GM12878 (cell line): ENCODE results near the gene ENO2. TPM values are rescaled to one million over a fixed set of nuclear protein-coding genes. Genes with fewer than 3 reads are reported as not detected.

Experiments used
- BCL11A ChIP-seq: IDR thresholded peaks from 2 replicates; pipeline ENCODE4 v1.6.1; 2011; ENCODE audit warnings: low read depth, low read length
- BHLHE40 ChIP-seq, 2 experiments: fragments of 450-650 bp in 1 of 2; IDR thresholded peaks; 2 replicates each; pipeline ENCODE4 v1.6.1; 2011 to 2017; ENCODE audit warnings: low read depth in 2 of 2, borderline replicate concordance in 1 of 2, improper control_type of control experiment in 1 of 2, low read length in 1 of 2, mild to moderate bottlenecking in 1 of 2
- BMI1 ChIP-seq: fragments of 450-650 bp; IDR thresholded peaks from 2 replicates; pipeline ENCODE4 v1.6.1; 2016; ENCODE audit warnings: mild to moderate bottlenecking, moderate library complexity, borderline replicate concordance
- CHD2 ChIP-seq: IDR thresholded peaks from 2 replicates; pipeline ENCODE4 v1.6.1; 2011; ENCODE audit warnings: low read depth, low read length, improper control_type of control experiment, borderline replicate concordance
- CREB1 ChIP-seq: IDR thresholded peaks from 2 replicates; pipeline ENCODE4 v1.6.1; 2012; ENCODE audit warnings: low read depth, mild to moderate bottlenecking, inconsistent platforms
- DPF2 ChIP-seq: fragments of 450-650 bp; IDR thresholded peaks from 2 replicates; pipeline ENCODE4 v1.6.1; 2017; ENCODE audit warnings: mild to moderate bottlenecking
- EZH2 ChIP-seq: IDR thresholded peaks from 2 replicates; pipeline ENCODE4 v1.6.1; 2012; ENCODE audit warnings: low read depth, mild to moderate bottlenecking, control low read depth, inconsistent platforms, low read length, borderline replicate concordance; ENCODE audit not compliant: control insufficient read depth
- FOS ChIP-seq: IDR thresholded peaks from 3 replicates; pipeline ENCODE4 v1.6.1; 2011; ENCODE audit warnings: borderline replicate concordance; ENCODE audit not compliant: insufficient read length; ENCODE audit errors: extremely low read depth
- JUND ChIP-seq: IDR thresholded peaks from 2 replicates; pipeline ENCODE4 v1.6.1; 2012; ENCODE audit warnings: low read depth, mild to moderate bottlenecking, low read length, improper control_type of control experiment, moderate library complexity
- KLF5 ChIP-seq: fragments of 450-650 bp; IDR thresholded peaks from 2 replicates; pipeline ENCODE4 v1.6.1; 2014; ENCODE audit warnings: mild to moderate bottlenecking; ENCODE audit not compliant: partially characterized antibody
- MEF2B ChIP-seq: fragments of 450-650 bp; IDR thresholded peaks from 2 replicates; pipeline ENCODE4 v1.6.1; 2018; ENCODE audit warnings: mild to moderate bottlenecking, moderate library complexity; ENCODE audit not compliant: partially characterized antibody, poor library complexity, severe bottlenecking
- PAX5 ChIP-seq: IDR thresholded peaks from 2 replicates; pipeline ENCODE4 v1.6.1; 2011; ENCODE audit warnings: low read depth, low read length, borderline replicate concordance
- POLR2AphosphoS2 ChIP-seq: IDR thresholded peaks from 2 replicates; pipeline ENCODE4 v1.6.1; 2011; ENCODE audit warnings: low read depth, mild to moderate bottlenecking, low read length, improper control_type of control experiment, moderate library complexity
- RBBP5 ChIP-seq: fragments of 200-600 bp; sonication (generic); conservative IDR thresholded peaks from 2 replicates; pipeline ENCODE4 v1.6.1; 2016
- SMAD5 ChIP-seq: IDR thresholded peaks from 2 replicates; pipeline ENCODE4 v1.6.1; 2016; ENCODE audit warnings: antibody characterized with exemption, low read depth
- STAT1 ChIP-seq: fragments of 450-650 bp; conservative IDR thresholded peaks from 2 replicates; pipeline ENCODE4 v1.6.1; 2014; ENCODE audit warnings: antibody characterized with exemption, mild to moderate bottlenecking
- YBX1 ChIP-seq: fragments of 450-650 bp; IDR thresholded peaks from 2 replicates; pipeline ENCODE4 v1.6.1; 2016; ENCODE audit warnings: antibody characterized with exemption
- ZBED1 ChIP-seq: IDR thresholded peaks from 2 replicates; pipeline ENCODE4 v1.6.1; 2016; ENCODE audit warnings: borderline replicate concordance
- ZNF207 ChIP-seq: fragments of 450-650 bp; IDR thresholded peaks from 2 replicates; pipeline ENCODE4 v1.6.1; 2014; ENCODE audit warnings: antibody characterized with exemption, mild to moderate bottlenecking, borderline replicate concordance
- ZNF24 ChIP-seq: fragments of 450-650 bp; IDR thresholded peaks from 2 replicates; pipeline ENCODE4 v1.6.1; 2017; ENCODE audit warnings: antibody characterized with exemption, mild to moderate bottlenecking
- polyA plus RNA-seq, 11 experiments: library from polyadenylated mRNA; depleted of rRNA in 4 of 11; unstranded in 6 of 11; stranded (reverse) in 5 of 11; fragments of >200 nt; fragmentation: Nextera tagmentation in 4 of 11; fragmentation: Illumina TruSeq in 1 of 11; extraction: Ambion mirVana in 4 of 11; extraction: Trizol in 1 of 11; gene quantifications; 1 replicate in 1 of 11; 2 replicates in 10 of 11; pipeline versions ENCODE4 v1.2.1 to v1.2.3, GENCODE V29; 2011 to 2016; ENCODE audit warnings: inconsistent platforms in 2 of 11, missing spikeins in 2 of 11, low read depth in 1 of 11
- total RNA-seq, 4 experiments: library from RNA; depleted of rRNA in 3 of 4; stranded (reverse); fragments of >200 nt in 3 of 4; fragmentation: Illumina TruSeq in 1 of 4; extraction: Trizol in 1 of 4; gene quantifications; 2 replicates each; pipeline versions ENCODE4 v1.2.1 to v1.2.3, GENCODE V29; 2013 to 2021
- TF ChIP-seq, protein P1 (sequence below): fragments of 450-650 bp; IDR thresholded peaks from 2 replicates; pipeline ENCODE4 v1.6.1; 2014; ENCODE audit warnings: mild to moderate bottlenecking
- TF ChIP-seq, protein P2 (sequence below): fragments of 150-350 bp; IDR thresholded peaks from 2 replicates; pipeline ENCODE4 v1.6.1; 2014; ENCODE audit warnings: mild to moderate bottlenecking, low read depth, low read length
- TF ChIP-seq, protein P3 (sequence below): fragments of 450-650 bp; IDR thresholded peaks from 2 replicates; pipeline ENCODE4 v1.6.1; 2016; ENCODE audit warnings: mild to moderate bottlenecking
- TF ChIP-seq, protein P4 (sequence below): fragments of 450-650 bp; formaldehyde crosslinking; IDR thresholded peaks from 2 replicates; pipeline ENCODE4 v1.5.0; 2022; ENCODE audit warnings: mild to moderate bottlenecking, missing genetic modification characterization

The ENO2 gene
- total and polyA plus RNA-seq, 10 of the 15 experiments (the other 5 are each of a cell fraction or from before 2014, with no cell fraction given), result 24.8 to 196 (median 43.1) TPM

DNA sequence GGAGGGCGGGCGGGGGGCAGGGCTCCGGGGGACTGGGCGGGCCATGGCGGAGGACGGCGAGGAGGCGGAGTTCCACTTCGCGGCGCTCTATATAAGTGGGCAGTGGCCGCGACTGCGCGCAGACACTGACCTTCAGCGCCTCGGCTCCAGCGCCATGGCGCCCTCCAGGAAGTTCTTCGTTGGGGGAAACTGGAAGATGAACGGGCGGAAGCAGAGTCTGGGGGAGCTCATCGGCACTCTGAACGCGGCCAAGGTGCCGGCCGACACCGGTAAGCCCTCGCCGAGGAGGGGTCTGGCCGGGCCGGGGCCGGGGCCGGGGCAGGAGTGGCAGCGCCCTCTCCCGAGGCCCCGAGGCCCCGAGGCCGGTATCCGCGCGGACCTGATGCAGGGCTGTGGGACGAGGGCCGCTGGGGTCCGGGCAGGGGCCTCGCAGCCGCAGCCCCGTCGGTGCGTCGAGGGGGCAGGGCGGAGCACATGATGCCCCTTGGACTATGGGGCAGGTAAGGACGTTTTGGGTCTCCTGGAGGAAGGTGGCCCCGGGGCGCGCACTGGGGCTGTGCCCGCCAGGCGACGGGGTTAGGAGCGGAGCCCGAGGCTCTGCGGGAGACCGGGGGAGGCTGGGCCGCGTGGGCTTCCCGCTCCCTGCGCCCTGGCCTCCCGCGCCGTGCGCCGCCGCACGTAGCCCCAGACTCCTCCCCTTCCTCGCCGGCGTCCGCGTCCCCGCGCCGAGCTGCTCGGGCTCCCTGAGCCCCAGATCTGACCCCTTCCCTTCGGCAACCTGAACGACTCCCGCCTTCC lies 46.8 kb upstream of the ENO2 start, which contains the start of gene TPI1 (continued):
- TF ChIP-seq, protein P1, sequence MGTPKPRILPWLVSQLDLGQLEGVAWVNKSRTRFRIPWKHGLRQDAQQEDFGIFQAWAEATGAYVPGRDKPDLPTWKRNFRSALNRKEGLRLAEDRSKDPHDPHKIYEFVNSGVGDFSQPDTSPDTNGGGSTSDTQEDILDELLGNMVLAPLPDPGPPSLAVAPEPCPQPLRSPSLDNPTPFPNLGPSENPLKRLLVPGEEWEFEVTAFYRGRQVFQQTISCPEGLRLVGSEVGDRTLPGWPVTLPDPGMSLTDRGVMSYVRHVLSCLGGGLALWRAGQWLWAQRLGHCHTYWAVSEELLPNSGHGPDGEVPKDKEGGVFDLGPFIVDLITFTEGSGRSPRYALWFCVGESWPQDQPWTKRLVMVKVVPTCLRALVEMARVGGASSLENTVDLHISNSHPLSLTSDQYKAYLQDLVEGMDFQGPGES, result no peak
- TF ChIP-seq CHD2 (no peak; the same call in 1 of the 2 replicates), KLF5 (peak; percentile 37), DPF2 (peak; percentile 60; the same call in 1 of the 2 replicates), BCL11A (no peak), BHLHE40 (IDR thresholded peaks at IDR 0.05; ENCODE audit: borderline replicate concordance in 1 of 2, low read depth in 2 of 2, low read length in 1 of 2) (0 out of 4 replicates have a peak, but pooled peaks of 1 of the 2 experiments have one; percentile 28), ZNF207 (peak; percentile 51; the same call in 1 of the 2 replicates), RBBP5 (no peak), BMI1 (no peak), MEF2B (no peak), JUND (no peak), CREB1 (peak; percentile 21; the same call in 1 of the 2 replicates), ZBED1 (no peak), POLR2AphosphoS2 (peak; percentile 98), FOS (no peak), EZH2 (no peak), PAX5 (peak; percentile 69; the same call in 1 of the 2 replicates), SMAD5 (peak; percentile 95), STAT1 (no peak), YBX1 (no peak), ZNF24 (no peak)
- TF ChIP-seq, protein P2, sequence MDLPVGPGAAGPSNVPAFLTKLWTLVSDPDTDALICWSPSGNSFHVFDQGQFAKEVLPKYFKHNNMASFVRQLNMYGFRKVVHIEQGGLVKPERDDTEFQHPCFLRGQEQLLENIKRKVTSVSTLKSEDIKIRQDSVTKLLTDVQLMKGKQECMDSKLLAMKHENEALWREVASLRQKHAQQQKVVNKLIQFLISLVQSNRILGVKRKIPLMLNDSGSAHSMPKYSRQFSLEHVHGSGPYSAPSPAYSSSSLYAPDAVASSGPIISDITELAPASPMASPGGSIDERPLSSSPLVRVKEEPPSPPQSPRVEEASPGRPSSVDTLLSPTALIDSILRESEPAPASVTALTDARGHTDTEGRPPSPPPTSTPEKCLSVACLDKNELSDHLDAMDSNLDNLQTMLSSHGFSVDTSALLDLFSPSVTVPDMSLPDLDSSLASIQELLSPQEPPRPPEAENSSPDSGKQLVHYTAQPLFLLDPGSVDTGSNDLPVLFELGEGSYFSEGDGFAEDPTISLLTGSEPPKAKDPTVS, result no peak
- TF ChIP-seq, protein P3, sequence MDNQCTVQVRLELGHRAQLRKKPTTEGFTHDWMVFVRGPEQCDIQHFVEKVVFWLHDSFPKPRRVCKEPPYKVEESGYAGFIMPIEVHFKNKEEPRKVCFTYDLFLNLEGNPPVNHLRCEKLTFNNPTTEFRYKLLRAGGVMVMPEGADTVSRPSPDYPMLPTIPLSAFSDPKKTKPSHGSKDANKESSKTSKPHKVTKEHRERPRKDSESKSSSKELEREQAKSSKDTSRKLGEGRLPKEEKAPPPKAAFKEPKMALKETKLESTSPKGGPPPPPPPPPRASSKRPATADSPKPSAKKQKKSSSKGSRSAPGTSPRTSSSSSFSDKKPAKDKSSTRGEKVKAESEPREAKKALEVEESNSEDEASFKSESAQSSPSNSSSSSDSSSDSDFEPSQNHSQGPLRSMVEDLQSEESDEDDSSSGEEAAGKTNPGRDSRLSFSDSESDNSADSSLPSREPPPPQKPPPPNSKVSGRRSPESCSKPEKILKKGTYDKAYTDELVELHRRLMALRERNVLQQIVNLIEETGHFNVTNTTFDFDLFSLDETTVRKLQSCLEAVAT, result no peak
- TF ChIP-seq, protein P4, sequence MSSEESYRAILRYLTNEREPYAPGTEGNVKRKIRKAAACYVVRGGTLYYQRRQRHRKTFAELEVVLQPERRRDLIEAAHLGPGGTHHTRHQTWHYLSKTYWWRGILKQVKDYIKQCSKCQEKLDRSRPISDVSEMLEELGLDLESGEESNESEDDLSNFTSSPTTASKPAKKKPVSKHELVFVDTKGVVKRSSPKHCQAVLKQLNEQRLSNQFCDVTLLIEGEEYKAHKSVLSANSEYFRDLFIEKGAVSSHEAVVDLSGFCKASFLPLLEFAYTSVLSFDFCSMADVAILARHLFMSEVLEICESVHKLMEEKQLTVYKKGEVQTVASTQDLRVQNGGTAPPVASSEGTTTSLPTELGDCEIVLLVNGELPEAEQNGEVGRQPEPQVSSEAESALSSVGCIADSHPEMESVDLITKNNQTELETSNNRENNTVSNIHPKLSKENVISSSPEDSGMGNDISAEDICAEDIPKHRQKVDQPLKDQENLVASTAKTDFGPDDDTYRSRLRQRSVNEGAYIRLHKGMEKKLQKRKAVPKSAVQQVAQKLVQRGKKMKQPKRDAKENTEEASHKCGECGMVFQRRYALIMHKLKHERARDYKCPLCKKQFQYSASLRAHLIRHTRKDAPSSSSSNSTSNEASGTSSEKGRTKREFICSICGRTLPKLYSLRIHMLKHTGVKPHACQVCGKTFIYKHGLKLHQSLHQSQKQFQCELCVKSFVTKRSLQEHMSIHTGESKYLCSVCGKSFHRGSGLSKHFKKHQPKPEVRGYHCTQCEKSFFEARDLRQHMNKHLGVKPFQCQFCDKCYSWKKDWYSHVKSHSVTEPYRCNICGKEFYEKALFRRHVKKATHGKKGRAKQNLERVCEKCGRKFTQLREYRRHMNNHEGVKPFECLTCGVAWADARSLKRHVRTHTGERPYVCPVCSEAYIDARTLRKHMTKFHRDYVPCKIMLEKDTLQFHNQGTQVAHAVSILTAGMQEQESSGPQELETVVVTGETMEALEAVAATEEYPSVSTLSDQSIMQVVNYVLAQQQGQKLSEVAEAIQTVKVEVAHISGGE (CRISPR knock-in tag), result no peak; the same call in 1 of the 2 replicates
